ENCODE data around the gene RILP.

Gene RILP

GRCh38 chr17:1597861-1598342 is 51.8 kb downstream of the RILP start:
- DNase-seq: no peak
